Tibial artery (tissue), 4 donors: ENCODE measurements around the gene PICALM.

Experiments used
- DNase-seq, 2 donors: peaks; one replicate each; pipeline ENCODE4 v3.0.0-alpha.2; 2019
- H3K27ac ChIP-seq, 2 donors: fragments of 200-600 bp; sonication (generic) in 1 of 2; 1 replicate in 1 of 2; 2 replicates in 1 of 2; pipeline ENCODE4 v1.5.1; 2018 to 2019; ENCODE audit warnings: mild to moderate bottlenecking in 1 of 2
- H3K27me3 ChIP-seq, 2 donors: fragments of 200-600 bp; sonication (generic) in 1 of 2; one replicate each; pipeline versions ENCODE4 v1.5.1 to v1.6.0; 2016 to 2019
- H3K36me3 ChIP-seq, 3 donors: fragments of 200-600 bp; sonication (generic) in 2 of 3; one replicate each; pipeline ENCODE4 v1.5.1; 2016 to 2019; ENCODE audit warnings: mild to moderate bottlenecking in 2 of 3
- H3K4me1 ChIP-seq, 4 donors: fragments of 200-600 bp; sonication (generic) in 2 of 4; 1 replicate in 3 of 4; 2 replicates in 1 of 4; pipeline ENCODE4 v1.5.1; 2016 to 2019
- H3K4me3 ChIP-seq, 2 donors: fragments of 200-600 bp; sonication (generic) in 1 of 2; 1 replicate in 1 of 2; 2 replicates in 1 of 2; pipeline ENCODE4 v1.5.1; 2018 to 2019; ENCODE audit warnings: mild to moderate bottlenecking in 2 of 2
- H3K9me3 ChIP-seq, 3 donors: fragments of 200-600 bp; sonication (generic) in 1 of 3; one replicate each; pipeline ENCODE4 v1.5.1; 2016 to 2019
- CTCF ChIP-seq, 2 experiments: fragments of 200-600 bp in 1 of 2; fragments of 450-650 bp in 1 of 2; IDR thresholded peaks; one replicate each; pipeline ENCODE4 v1.5.1; 2017 to 2019; ENCODE audit warnings: antibody characterized with exemption in 2 of 2, mild to moderate bottlenecking in 1 of 2, moderate library complexity in 1 of 2
- intact Hi-C: fragments of 100-400 bp; cut with DNase I; formaldehyde crosslinking; loops from one replicate; pipeline ENCODE4 v1.15.0; 2023; ENCODE audit warnings: low total_unique reads

The PICALM gene

GRCh38 chr11:86067851-86068137, 1.1 kb downstream of the PICALM start:
- DNase-seq = no peak

GRCh38 chr11:86067009-86067850, 1.7 kb downstream of the PICALM start:
- no peak for TF ChIP-seq CTCF (IDR thresholded peaks at IDR 0.05)
- H3K27me3 ChIP-seq = no peaks in the 10 kb centered on the region
- H3K4me1 ChIP-seq = peaks cover 0 to 55% (median 24%) of the 10 kb centered on the region in 4 donors
- DNase-seq = no peak
- H3K9me3 ChIP-seq = no peaks in the 10 kb centered on the region
- intact Hi-C loops = no loop called here
- peak overlapping the region; percentile 94 to 97 for H3K27ac ChIP-seq
- H3K4me3 ChIP-seq = peak overlapping the region; percentile 78 to 85
- H3K36me3 ChIP-seq = no peaks in the 10 kb centered on the region

More at GRCh38 chr11:86067851-86068137, 1.1 kb downstream of the PICALM start:
- Histone ChIP-seq H3K27me3 (no peaks in the 10 kb centered on the region), H3K9me3 (no peaks in the 10 kb centered on the region), H3K4me1 (peaks cover 0 to 50% (median 21%) of the 10 kb centered on the region in 4 donors), H3K4me3 (peak overlapping the region; percentile 78 to 85), H3K27ac (peak overlapping the region; percentile 94 to 97), H3K36me3 (no peaks in the 10 kb centered on the region)
- intact Hi-C loops = no loop called here
- no peak for TF ChIP-seq CTCF (IDR thresholded peaks at IDR 0.05)

GRCh38 chr11:86066657-86067008, 2.3 kb downstream of the PICALM start:
- Histone ChIP-seq H3K27me3 (no peaks in the 10 kb centered on the region), H3K36me3 (no peaks in the 10 kb centered on the region), H3K4me1 (peaks cover 0 to 61% (median 26%) of the 10 kb centered on the region in 4 donors), H3K9me3 (no peaks in the 10 kb centered on the region), H3K4me3 (peak overlapping the region; percentile 78 to 85), H3K27ac (peak overlapping the region; percentile 94 to 97)
- DNase-seq = no peak
- intact Hi-C loops = no loop called here
- TF ChIP-seq CTCF (IDR thresholded peaks at IDR 0.05) = no peak

- no peak for DNase-seq
- peaks cover 0 to 66% (median 28%) of the 10 kb centered on the region in 4 donors for H3K4me1 ChIP-seq
Measured at GRCh38 chr11:86066033-86066432, 2.9 kb downstream of the PICALM start.

GRCh38 chr11:86064220-86064803, 4.6 kb downstream of the PICALM start:
- intact Hi-C loops = loop anchor here (5.0 kb wide), 1 partner anchor 123 kb away; no protein-coding TSS in a partner anchor
- no peak for DNase-seq
- peak overlapping the region; percentile 94 to 97 for H3K27ac ChIP-seq
- H3K4me3 ChIP-seq = peak overlapping the region; percentile 78 to 85
- TF ChIP-seq CTCF (IDR thresholded peaks at IDR 0.05) = no peak
- H3K36me3 ChIP-seq = no peaks in the 10 kb centered on the region
- H3K4me1 ChIP-seq = peaks cover 0 to 68% (median 25%) of the 10 kb centered on the region in 4 donors
- no peaks in the 10 kb centered on the region for H3K27me3 ChIP-seq
- no peaks in the 10 kb centered on the region for H3K9me3 ChIP-seq

More at GRCh38 chr11:86066033-86066432, 2.9 kb downstream of the PICALM start:
- Histone ChIP-seq H3K27me3 (no peaks in the 10 kb centered on the region), H3K4me3 (peak overlapping the region; percentile 78 to 85), H3K36me3 (no peaks in the 10 kb centered on the region), H3K9me3 (no peaks in the 10 kb centered on the region), H3K27ac (peak overlapping the region; percentile 94 to 97)
- TF ChIP-seq CTCF (IDR thresholded peaks at IDR 0.05) = no peak
- intact Hi-C loops = no loop called here
